Cardiac fibroblast (primary cell): ENCODE results near the gene ZDHHC5.

Source experiments
- DNase-seq, 2 donors: peaks; one replicate each; pipeline versions ENCODE4 v3.0.0 to v3.0.0-alpha.2; 2010; ENCODE audit warnings: low read depth in 2 of 2
- H3K4me3 ChIP-seq, 2 donors: replicated peaks in 1 of 2; 1 replicate in 1 of 2; 2 replicates in 1 of 2; pipeline ENCODE4 v1.5.1; 2011; ENCODE audit warnings: low read depth in 2 of 2, low read length in 2 of 2, mild to moderate bottlenecking in 2 of 2, moderate library complexity in 1 of 2
- CTCF ChIP-seq: IDR thresholded peaks from one replicate; pipeline ENCODE4 v1.5.1; 2011; ENCODE audit warnings: low read depth, mild to moderate bottlenecking, low read length, inconsistent platforms

Gene ZDHHC5

GRCh38 chr11:57744357-57744756 lies 76.4 kb downstream of the ZDHHC5 start:
- no peak overlapping the region for H3K4me3 ChIP-seq
- TF ChIP-seq CTCF = no peak
- DNase-seq = no peak

- H3K4me3 ChIP-seq = no peak overlapping the region
Measured at GRCh38 chr11:57745206-57745605, 77.3 kb downstream of the ZDHHC5 start.

GRCh38 chr11:57746920-57747319 lies 79.0 kb downstream of the ZDHHC5 start:
- H3K4me3 ChIP-seq = no peak overlapping the region
- no peak for DNase-seq
- no peak for TF ChIP-seq CTCF

More at GRCh38 chr11:57745206-57745605, 77.3 kb downstream of the ZDHHC5 start:
- TF ChIP-seq CTCF = no peak
- no peak for DNase-seq
